ENCODE results near the gene RELT. TPM values are rescaled to one million over a fixed set of nuclear protein-coding genes. Genes with fewer than 3 reads are reported as not detected.

The RELT gene
- total RNA-seq, 1 experiment from 2014 or later: 10.2 TPM

GRCh38 chr11:73397468-73398131 is 21.4 kb downstream of the RELT start:
- no peak overlapping the region for H2AK5ac ChIP-seq (ENCODE audit: insufficient read length, low read length)
- H3K9ac ChIP-seq (ENCODE audit: extremely low read depth, insufficient read length, low read length): no peak overlapping the region
- no peak overlapping the region for H4K5ac ChIP-seq (ENCODE audit: insufficient read length, low read depth, low read length)
- no peaks in the 10 kb centered on the region for H3K23me2 ChIP-seq (ENCODE audit: insufficient read length, low read depth, low read length, poor library complexity, severe bottlenecking)
- H3K27ac ChIP-seq (ENCODE audit: insufficient read length, low read depth, low read length): no peak overlapping the region
- H4K20me1 ChIP-seq (ENCODE audit: control insufficient read depth, insufficient read depth, insufficient read length): no peaks in the 10 kb centered on the region
- H3K27me3 Mint-ChIP-seq (ENCODE audit: low read depth): peaks cover 2% of the 10 kb centered on the region
- no peak overlapping the region for H3K18ac ChIP-seq (ENCODE audit: insufficient read length, low read depth, low read length)
- peaks cover 0 to 3% (median 0%) of the 10 kb centered on the region in 3 experiments; a peak in 1 of 7 replicates for H3K36me3 Mint-ChIP-seq (ENCODE audit: insufficient read depth in 1 of 3, low read depth in 3 of 3)
- H4K8ac ChIP-seq (replicated peaks; ENCODE audit: insufficient read length, low read depth, low read length): no peak overlapping the region
- H3K27ac Mint-ChIP-seq: no peak overlapping the region
- no peak overlapping the region for H3K4me2 ChIP-seq (ENCODE audit: insufficient read depth, insufficient read length, low read length)
- H3K27me3 ChIP-seq (ENCODE audit: insufficient read depth, low read length): no peaks in the 10 kb centered on the region
- no peak overlapping the region for H3K4ac ChIP-seq (ENCODE audit: low read depth, low read length)
- no peak overlapping the region for H3K4me3 Mint-ChIP-seq
- H3T11ph ChIP-seq (ENCODE audit: low read length): no peak overlapping the region
- WGBS (ENCODE audit: extremely low coverage, insufficient read length, low lambda C conversion rate): no CpG with 5 or more reads among the region's 8 CpGs
- TF ChIP-seq, protein P1, sequence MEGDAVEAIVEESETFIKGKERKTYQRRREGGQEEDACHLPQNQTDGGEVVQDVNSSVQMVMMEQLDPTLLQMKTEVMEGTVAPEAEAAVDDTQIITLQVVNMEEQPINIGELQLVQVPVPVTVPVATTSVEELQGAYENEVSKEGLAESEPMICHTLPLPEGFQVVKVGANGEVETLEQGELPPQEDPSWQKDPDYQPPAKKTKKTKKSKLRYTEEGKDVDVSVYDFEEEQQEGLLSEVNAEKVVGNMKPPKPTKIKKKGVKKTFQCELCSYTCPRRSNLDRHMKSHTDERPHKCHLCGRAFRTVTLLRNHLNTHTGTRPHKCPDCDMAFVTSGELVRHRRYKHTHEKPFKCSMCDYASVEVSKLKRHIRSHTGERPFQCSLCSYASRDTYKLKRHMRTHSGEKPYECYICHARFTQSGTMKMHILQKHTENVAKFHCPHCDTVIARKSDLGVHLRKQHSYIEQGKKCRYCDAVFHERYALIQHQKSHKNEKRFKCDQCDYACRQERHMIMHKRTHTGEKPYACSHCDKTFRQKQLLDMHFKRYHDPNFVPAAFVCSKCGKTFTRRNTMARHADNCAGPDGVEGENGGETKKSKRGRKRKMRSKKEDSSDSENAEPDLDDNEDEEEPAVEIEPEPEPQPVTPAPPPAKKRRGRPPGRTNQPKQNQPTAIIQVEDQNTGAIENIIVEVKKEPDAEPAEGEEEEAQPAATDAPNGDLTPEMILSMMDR (conservative IDR thresholded peaks at IDR 0.05): no peak
- H2AFZ ChIP-seq (ENCODE audit: low read length): no peak overlapping the region
- H3K79me1 ChIP-seq (ENCODE audit: insufficient read depth, low read depth, low read length, poor library complexity, severe bottlenecking): no peaks in the 10 kb centered on the region
- H3K14ac ChIP-seq (ENCODE audit: insufficient read depth, low read length): no peak overlapping the region
- no peaks in the 10 kb centered on the region for H3K9me3 Mint-ChIP-seq
- H3K4me1 Mint-ChIP-seq: peaks cover 13 to 14% of the 10 kb centered on the region in 2 experiments
- no peak overlapping the region for H2BK120ac ChIP-seq (ENCODE audit: low read depth, low read length, poor library complexity, severe bottlenecking)
- no peak overlapping the region for H3K56ac ChIP-seq (ENCODE audit: insufficient read length, low read depth, low read length)
- DNase-seq: no peak
- H4K91ac ChIP-seq (ENCODE audit: insufficient read length, low read depth, low read length): no peak overlapping the region
- no peak overlapping the region for H2BK20ac ChIP-seq (ENCODE audit: low read depth, low read length, poor library complexity, severe bottlenecking)
- H2BK12ac ChIP-seq (ENCODE audit: insufficient read length, low read depth, low read length): no peak overlapping the region
- H3K79me2 ChIP-seq (ENCODE audit: insufficient read depth, low read length): no peaks in the 10 kb centered on the region
- H2BK5ac ChIP-seq (ENCODE audit: insufficient read length, low read length): no peak overlapping the region
- no peaks in the 10 kb centered on the region for H3K9me3 ChIP-seq (ENCODE audit: control insufficient read depth, low read depth, low read length)
- no peak overlapping the region for H2BK15ac ChIP-seq (ENCODE audit: low read depth, low read length)
- H3K23ac ChIP-seq (ENCODE audit: insufficient read length, low read depth, low read length): no peak overlapping the region
- H3K4me1 ChIP-seq (ENCODE audit: insufficient read depth, low read length): no peaks in the 10 kb centered on the region

Data from H9 (cell line).